Measurements from ENCODE around the gene OR5H2. TPM values are rescaled to one million over a fixed set of nuclear protein-coding genes. Genes with fewer than 3 reads are reported as not detected.
"Not testable (repeated sequence)": the region's sequence is repeated elsewhere in the genome, so short reads cannot be mapped to it uniquely, and the experiment has no call there.

Gene OR5H2
- total and polyA plus RNA-seq, 3 donors from 2014 or later, result not detected

- TF ChIP-seq CTCF (IDR thresholded peaks at IDR 0.05), result no peak
- TF ChIP-seq POLR2A (IDR thresholded peaks at IDR 0.05), result no peak
- Histone ChIP-seq H3K4me1 (no peaks in the 10 kb centered on the region), H3K27ac (no peak overlapping the region), H3K36me3 (ENCODE audit: low read depth, missing control alignments) (no peaks in the 10 kb centered on the region), H3K27me3 (no peaks in the 10 kb centered on the region), H3K4me3 (no peak overlapping the region), H3K9me3 (no peaks in the 10 kb centered on the region)
- intact Hi-C loops (cut with DNase I; ENCODE audit: low total_unique reads), result no loop called here
- DNase-seq, result no peak
- WGBS, 2 donors, result 83 to 93% methylated on average over 10 of the region's 10 CpGs
Measured at GRCh38 chr3:98246142-98246541, 36.2 kb upstream of the OR5H2 start.

GRCh38 chr3:98256026-98256425, 26.3 kb upstream of the OR5H2 start:
- 46 to 63% methylated on average over 5 of the region's 5 CpGs for WGBS, 2 donors
- DNase-seq; H3K27ac ChIP-seq; H3K36me3 ChIP-seq (ENCODE audit: low read depth, missing control alignments); H3K4me1 ChIP-seq; intact Hi-C loops (cut with DNase I; ENCODE audit: low total_unique reads); H3K4me3 ChIP-seq; H3K27me3 ChIP-seq; H3K9me3 ChIP-seq: not testable (repeated sequence)

- WGBS, 2 donors, result 25 to 50% methylated on average over 1 to 2 of the region's 2 CpGs
- Histone ChIP-seq H3K27me3 (no peaks in the 10 kb centered on the region), H3K27ac (no peak overlapping the region), H3K4me3 (no peak overlapping the region), H3K4me1 (no peaks in the 10 kb centered on the region), H3K36me3 (ENCODE audit: low read depth, missing control alignments) (no peaks in the 10 kb centered on the region), H3K9me3 (no peaks in the 10 kb centered on the region)
- TF ChIP-seq CTCF (IDR thresholded peaks at IDR 0.05) (no peak), POLR2A (IDR thresholded peaks at IDR 0.05) (no peak)
- intact Hi-C loops (cut with DNase I; ENCODE audit: low total_unique reads), result no loop called here
- DNase-seq, result no peak
Measured at GRCh38 chr3:98259707-98260106, 22.6 kb upstream of the OR5H2 start.

GRCh38 chr3:98262046-98262445, 20.3 kb upstream of the OR5H2 start:
- DNase-seq, result no peak
- no peak overlapping the region for H3K27ac ChIP-seq
- H3K4me1 ChIP-seq, result no peaks in the 10 kb centered on the region
- H3K36me3 ChIP-seq (ENCODE audit: low read depth, missing control alignments), result no peaks in the 10 kb centered on the region
- WGBS, 2 donors, result 63 to 85% methylated on average over 2 of the region's 2 CpGs
- H3K9me3 ChIP-seq, result no peaks in the 10 kb centered on the region
- intact Hi-C loops (cut with DNase I; ENCODE audit: low total_unique reads), result no loop called here
- no peaks in the 10 kb centered on the region for H3K27me3 ChIP-seq
- no peak overlapping the region for H3K4me3 ChIP-seq
- no peak for TF ChIP-seq CTCF (IDR thresholded peaks at IDR 0.05)
- TF ChIP-seq POLR2A (IDR thresholded peaks at IDR 0.05), result no peak

GRCh38 chr3:98263944-98264343, 18.4 kb upstream of the OR5H2 start, which contains the start of gene OR5H6:
TSS of gene OR5H6 (plus strand) at chr3:98264244. CDS start at chr3:98264333, 89 bp downstream.
- Histone ChIP-seq H3K27ac (no peak within 1 kb of the TSS), H3K36me3 (ENCODE audit: low read depth, missing control alignments) (no peaks in the 10 kb centered on the region), H3K27me3 (no peaks in the 10 kb centered on the region), H3K4me3 (no peak within 1 kb of the TSS), H3K4me1 (no peaks in the 10 kb centered on the region), H3K9me3 (no peaks in the 10 kb centered on the region)
- WGBS, 2 donors, result 63 to 77% methylated on average over 3 of the region's 3 CpGs
- DNase-seq, result no peak
- no peak for TF ChIP-seq CTCF (IDR thresholded peaks at IDR 0.05)
- no peak for TF ChIP-seq POLR2A (IDR thresholded peaks at IDR 0.05)
- intact Hi-C loops (cut with DNase I; ENCODE audit: low total_unique reads), result no loop called here

All from testis (tissue), 3 donors.